Mesothelial cell of epicardium (in vitro differentiated cells): ENCODE data around the gene MBOAT2. TPM values are rescaled to one million over a fixed set of nuclear protein-coding genes. Genes with fewer than 3 reads are reported as not detected.
A peak's percentile ranks its signal among the peaks of the same experiment; 100 is the strongest.

Source experiments
- DNase-seq, 2 experiments: peaks; one replicate each; pipeline ENCODE4 v3.0.0; 2021; ENCODE audit warnings: low spot score in 2 of 2; ENCODE audit not compliant: unreplicated experiment in 2 of 2
- H3K27ac Mint-ChIP-seq: 2 replicates; pipeline ENCODE4 v1.8.0; 2021; ENCODE audit warnings: mixed read lengths
- H3K27me3 Mint-ChIP-seq: 2 replicates; pipeline ENCODE4 v1.8.0; 2021; ENCODE audit warnings: low read depth, mixed read lengths
- H3K36me3 Mint-ChIP-seq: 2 replicates; pipeline ENCODE4 v1.8.0; 2021; ENCODE audit warnings: mixed read lengths
- H3K4me1 Mint-ChIP-seq: 2 replicates; pipeline ENCODE4 v1.8.0; 2021; ENCODE audit warnings: mixed read lengths
- H3K4me3 Mint-ChIP-seq: 2 replicates; pipeline ENCODE4 v1.8.0; 2021; ENCODE audit warnings: mild to moderate bottlenecking, moderate library complexity, mixed read lengths
- H3K9me3 Mint-ChIP-seq: 2 replicates; pipeline ENCODE4 v1.8.0; 2021; ENCODE audit warnings: mixed read lengths
- total RNA-seq: library from RNA; stranded (reverse); gene quantifications from 3 replicates; pipeline ENCODE4 v1.2.1, GENCODE V29; 2021
- TF ChIP-seq, protein P1 (sequence below): fragments of 200-600 bp; sonication (generic); IDR thresholded peaks from one replicate; pipeline ENCODE4 v1.5.0; 2021; ENCODE audit warnings: antibody characterized with exemption; ENCODE audit not compliant: unreplicated experiment

MBOAT2 gene
- total RNA-seq, 1 donor from 2014 or later, result 53.0 TPM

DNA sequence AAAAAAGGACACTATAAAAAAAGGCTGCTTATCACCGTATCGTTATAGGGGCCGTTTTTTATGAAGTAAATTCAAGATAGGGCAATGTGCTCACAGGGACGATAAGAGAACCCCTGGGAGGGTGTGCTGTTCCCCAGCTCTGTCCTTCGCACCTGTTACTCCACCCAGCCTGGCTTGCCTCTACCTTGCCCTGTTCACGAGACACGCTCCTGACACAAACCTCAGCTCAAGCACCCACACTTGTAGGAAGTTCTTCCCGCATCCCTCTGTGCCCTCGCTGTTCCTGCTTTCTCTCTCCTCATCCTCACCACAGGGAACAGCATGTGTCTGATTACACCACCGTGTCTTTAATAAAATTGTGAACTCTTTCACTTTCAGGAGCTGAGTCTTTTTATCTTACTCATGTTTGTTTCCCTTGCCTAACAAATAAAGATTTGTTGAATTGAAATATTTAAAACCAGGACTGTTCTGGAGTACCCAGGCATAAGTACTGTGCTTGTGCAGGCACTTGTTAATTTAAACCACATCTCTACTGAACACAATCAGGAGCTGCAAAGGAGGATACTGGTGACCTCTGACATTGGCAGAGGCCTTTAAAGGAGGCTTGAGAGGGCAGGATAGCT is 140.0 kb downstream of the MBOAT2 start:
- Mint-ChIP-seq H3K27ac (no peak overlapping the region), H3K4me3 (no peak overlapping the region)

GRCh38 chr2:8862230-8862629 is 141.3 kb downstream of the MBOAT2 start:
- H3K27ac Mint-ChIP-seq, result no peak overlapping the region
- H3K9me3 Mint-ChIP-seq, result no peaks in the 10 kb centered on the region
- no peak overlapping the region for H3K4me3 Mint-ChIP-seq
- H3K36me3 Mint-ChIP-seq, result peaks cover 23% of the 10 kb centered on the region
- no peak for DNase-seq
- no peaks in the 10 kb centered on the region for H3K27me3 Mint-ChIP-seq
- TF ChIP-seq, protein P1, sequence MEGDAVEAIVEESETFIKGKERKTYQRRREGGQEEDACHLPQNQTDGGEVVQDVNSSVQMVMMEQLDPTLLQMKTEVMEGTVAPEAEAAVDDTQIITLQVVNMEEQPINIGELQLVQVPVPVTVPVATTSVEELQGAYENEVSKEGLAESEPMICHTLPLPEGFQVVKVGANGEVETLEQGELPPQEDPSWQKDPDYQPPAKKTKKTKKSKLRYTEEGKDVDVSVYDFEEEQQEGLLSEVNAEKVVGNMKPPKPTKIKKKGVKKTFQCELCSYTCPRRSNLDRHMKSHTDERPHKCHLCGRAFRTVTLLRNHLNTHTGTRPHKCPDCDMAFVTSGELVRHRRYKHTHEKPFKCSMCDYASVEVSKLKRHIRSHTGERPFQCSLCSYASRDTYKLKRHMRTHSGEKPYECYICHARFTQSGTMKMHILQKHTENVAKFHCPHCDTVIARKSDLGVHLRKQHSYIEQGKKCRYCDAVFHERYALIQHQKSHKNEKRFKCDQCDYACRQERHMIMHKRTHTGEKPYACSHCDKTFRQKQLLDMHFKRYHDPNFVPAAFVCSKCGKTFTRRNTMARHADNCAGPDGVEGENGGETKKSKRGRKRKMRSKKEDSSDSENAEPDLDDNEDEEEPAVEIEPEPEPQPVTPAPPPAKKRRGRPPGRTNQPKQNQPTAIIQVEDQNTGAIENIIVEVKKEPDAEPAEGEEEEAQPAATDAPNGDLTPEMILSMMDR, result no peak
- H3K4me1 Mint-ChIP-seq, result peaks cover 18% of the 10 kb centered on the region

More for the DNA sequence above, 140.0 kb downstream of the MBOAT2 start:
- TF ChIP-seq, protein P1, result no peak
- peaks cover 7% of the 10 kb centered on the region for H3K4me1 Mint-ChIP-seq
- H3K27me3 Mint-ChIP-seq, result no peaks in the 10 kb centered on the region
- no peaks in the 10 kb centered on the region for H3K9me3 Mint-ChIP-seq
- DNase-seq, result no peak
- peaks cover 28% of the 10 kb centered on the region for H3K36me3 Mint-ChIP-seq

- Mint-ChIP-seq H3K27me3 (no peaks in the 10 kb centered on the region), H3K4me3 (no peak overlapping the region), H3K27ac (no peak overlapping the region), H3K9me3 (no peaks in the 10 kb centered on the region), H3K4me1 (peaks cover 22% of the 10 kb centered on the region), H3K36me3 (peaks cover 23% of the 10 kb centered on the region)
- TF ChIP-seq, protein P1, result no peak
- no peak for DNase-seq
Observed at GRCh38 chr2:8861797-8862196, 141.7 kb downstream of the MBOAT2 start.

- Mint-ChIP-seq H3K4me1 (peaks cover 29% of the 10 kb centered on the region), H3K9me3 (no peaks in the 10 kb centered on the region), H3K27me3 (no peaks in the 10 kb centered on the region), H3K27ac (no peak overlapping the region), H3K36me3 (peaks cover 22% of the 10 kb centered on the region), H3K4me3 (no peak overlapping the region)
- no peak for DNase-seq
- TF ChIP-seq, protein P1, result no peak
Observed at GRCh38 chr2:8860239-8860638, 143.2 kb downstream of the MBOAT2 start.

DNA sequence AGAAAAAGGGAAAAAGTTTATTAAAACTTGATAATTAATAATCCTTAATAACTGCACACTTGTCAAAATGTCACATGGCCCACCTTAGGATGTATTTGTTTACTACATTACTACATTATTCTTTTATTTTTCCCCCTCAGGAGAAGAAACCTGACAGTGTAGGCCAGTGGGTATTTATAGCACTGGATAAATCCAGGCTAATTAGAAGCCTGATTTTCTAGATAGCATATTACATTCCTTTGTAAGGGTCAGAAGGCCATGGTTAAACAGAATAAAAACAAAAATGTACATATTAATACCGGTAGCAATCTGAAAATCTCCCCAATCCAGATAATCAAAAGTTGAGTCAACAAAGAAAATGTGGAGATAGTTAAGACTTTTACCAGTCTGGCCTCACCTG is 144.6 kb downstream of the MBOAT2 start:
- DNase-seq, result no peak
- H3K27me3 Mint-ChIP-seq, result no peaks in the 10 kb centered on the region
- H3K4me3 Mint-ChIP-seq, result no peak overlapping the region
- H3K9me3 Mint-ChIP-seq, result no peaks in the 10 kb centered on the region
- TF ChIP-seq, protein P1, result no peak
- H3K4me1 Mint-ChIP-seq, result peaks cover 31% of the 10 kb centered on the region
- H3K27ac Mint-ChIP-seq, result peak overlapping the region; percentile 87
- peaks cover 15% of the 10 kb centered on the region for H3K36me3 Mint-ChIP-seq
